PC-3 (cell line): ENCODE data around the gene TPP2. TPM values are rescaled to one million over a fixed set of nuclear protein-coding genes. Genes with fewer than 3 reads are reported as not detected.

Experiments
- ATAC-seq: fragments of 200-7000 bp; cut with Tn5 transposase; 2 replicates; pipeline ENCODE4 v1.9.1; 2020; ENCODE audit warnings: mild to moderate bottlenecking, moderate library complexity
- BruUV-seq: library from RNA; stranded (reverse); fragments of 400-500 nt; replicated peaks from 2 replicates; lab custom pipeline; 2021; lab: Mats Ljungman, UMichigan
- CTCF ChIA-PET: fragments of 300-600 bp; sonication (Branson Sonifier 250); formaldehyde crosslinking; loops from one replicate; lab custom pipeline; 2022; ENCODE audit warnings: antibody characterized with exemption; lab: Charles Lee
- POLR2A ChIA-PET: fragments of 300-600 bp; sonication (Branson Sonifier 250); formaldehyde crosslinking; loops from one replicate; lab custom pipeline; 2022; ENCODE audit warnings: antibody characterized with exemption; ENCODE audit not compliant: unreplicated experiment; lab: Charles Lee
- DNase-seq: peaks from one replicate; pipeline ENCODE4 v3.0.0-alpha.2; 2015
- H2AFZ ChIP-seq: fragments of 300-600 bp; sonication (generic); 2 replicates; pipeline ENCODE4 v1.6.0; 2016; ENCODE audit warnings: antibody characterized with exemption, low read length
- H3F3A ChIP-seq: fragments of 300-600 bp; sonication (generic); one replicate; pipeline ENCODE4 v1.6.0; 2017; ENCODE audit warnings: antibody characterized with exemption, low read length, control low read depth, mild to moderate bottlenecking; ENCODE audit not compliant: unreplicated experiment
- H3K27ac ChIP-seq: fragments of 300-600 bp; sonication (generic); 2 replicates; pipeline ENCODE4 v1.5.1; 2016; ENCODE audit warnings: mild to moderate bottlenecking, low read length
- H3K27me3 ChIP-seq: fragments of 300-600 bp; sonication (generic); 2 replicates; pipeline ENCODE4 v1.6.1; 2016; ENCODE audit warnings: low read length, mixed read lengths
- H3K36me3 ChIP-seq: fragments of 300-600 bp; sonication (generic); 2 replicates; pipeline ENCODE4 v1.6.1; 2016; ENCODE audit warnings: low read depth, mixed run types, low read length, mixed read lengths
- H3K4me1 ChIP-seq: fragments of 300-600 bp; sonication (generic); 2 replicates; pipeline ENCODE4 v1.5.1; 2016; ENCODE audit warnings: low read length; ENCODE audit not compliant: insufficient read depth
- H3K4me2 ChIP-seq: fragments of 300-600 bp; sonication (generic); 2 replicates; pipeline ENCODE4 v1.6.0; 2016; ENCODE audit warnings: low read length
- H3K4me3 ChIP-seq: fragments of 300-600 bp; sonication (generic); 2 replicates; pipeline ENCODE4 v1.5.1; 2016; ENCODE audit warnings: mild to moderate bottlenecking, low read length, mixed read lengths
- H3K79me2 ChIP-seq: fragments of 300-600 bp; sonication (generic); 2 replicates; pipeline ENCODE4 v1.6.1; 2017; ENCODE audit warnings: low read length, mixed read lengths
- H3K9ac ChIP-seq: fragments of 300-600 bp; sonication (generic); 2 replicates; pipeline ENCODE4 v1.6.0; 2016; ENCODE audit warnings: mild to moderate bottlenecking, low read length
- H3K9me2 ChIP-seq: fragments of 300-600 bp; sonication (generic); replicated peaks from 2 replicates; pipeline ENCODE4 v1.6.1; 2016; ENCODE audit warnings: mixed run types, low read length, mixed read lengths
- H3K9me3 ChIP-seq: fragments of 300-600 bp; sonication (generic); 2 replicates; pipeline ENCODE4 v1.6.1; 2016; ENCODE audit warnings: low read length, mixed read lengths
- H4K20me1 ChIP-seq: fragments of 300-600 bp; sonication (generic); 2 replicates; pipeline ENCODE4 v1.6.1; 2016; ENCODE audit warnings: low read length, mixed read lengths
- CTCF ChIP-seq: fragments of 300-600 bp; sonication (generic); conservative IDR thresholded peaks from 2 replicates; pipeline ENCODE4 v1.5.1; 2017; ENCODE audit warnings: antibody characterized with exemption, low read depth, mild to moderate bottlenecking, low read length
- EZH2 ChIP-seq: fragments of 300-600 bp; sonication (generic); IDR thresholded peaks from one replicate; pipeline ENCODE4 v1.6.1; 2017; ENCODE audit warnings: antibody characterized with exemption, mild to moderate bottlenecking, low read length; ENCODE audit not compliant: unreplicated experiment
- EZH2phosphoT487 ChIP-seq: fragments of 300-600 bp; sonication (generic); IDR thresholded peaks from 2 replicates; pipeline ENCODE4 v1.6.1; 2018; ENCODE audit warnings: mild to moderate bottlenecking, antibody characterized with exemption, low read length, borderline replicate concordance
- intact Hi-C: fragments of 100-400 bp; cut with micrococcal nuclease; formaldehyde crosslinking; loops from 2 replicates; pipeline ENCODE4 v1.9.0; 2023
- total RNA-seq: library from RNA; depleted of rRNA; stranded (reverse); fragments of >200 nt; gene quantifications from 2 replicates; pipeline ENCODE4 v1.2.3, GENCODE V29; 2014

TPP2 gene
- total RNA-seq, 1 experiment from 2014 or later, result 30.4 TPM

DNA sequence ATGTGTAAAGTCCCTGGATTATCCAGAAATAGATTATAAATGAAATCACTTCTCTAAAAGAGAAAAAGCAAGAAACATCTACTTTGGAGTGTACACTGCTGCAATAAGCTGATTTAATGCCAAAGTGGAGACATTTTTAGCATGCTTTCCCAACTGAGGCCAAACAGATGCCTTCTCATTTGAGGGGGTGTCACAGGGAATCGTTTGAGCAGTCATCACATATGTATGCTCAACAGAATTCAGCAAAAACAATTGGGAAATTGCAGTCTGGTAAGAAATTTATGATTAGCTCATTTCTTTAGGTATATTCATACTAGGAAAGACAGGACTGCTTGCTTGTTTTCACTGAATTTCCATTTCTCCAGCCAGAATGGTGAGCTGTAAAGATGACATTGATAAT is 27.3 kb upstream of the TPP2 start:
- Histone ChIP-seq H3K4me2 (no peak overlapping the region), H3K9me3 (no peaks in the 10 kb centered on the region), H3K4me1 (no peaks in the 10 kb centered on the region), H3K27ac (no peak overlapping the region), H3K9ac (no peak overlapping the region), H3K27me3 (peaks cover 61% of the 10 kb centered on the region), H3K9me2 (no peaks in the 10 kb centered on the region), H2AFZ (no peak overlapping the region), H3K4me3 (no peak overlapping the region), H3K36me3 (no peaks in the 10 kb centered on the region), H4K20me1 (no peaks in the 10 kb centered on the region), H3K79me2 (no peaks in the 10 kb centered on the region), H3F3A (no peaks in the 10 kb centered on the region)
- POLR2A ChIA-PET, result interaction anchor here (0.6 kb wide), 1 partner anchor 22 kb away, joined by 6 read pairs; no protein-coding TSS in a partner anchor
- CTCF ChIA-PET, result no interaction called here
- intact Hi-C loops, result no loop called here
- no TSS peak for BruUV-seq
- DNase-seq (no peak), ATAC-seq (no peak)
- TF ChIP-seq CTCF (no peak), EZH2phosphoT487 (no peak), EZH2 (no peak)

- Histone ChIP-seq H3F3A (no peaks in the 10 kb centered on the region), H2AFZ (no peak overlapping the region), H3K9ac (no peak overlapping the region), H3K4me2 (no peak overlapping the region), H3K9me3 (no peaks in the 10 kb centered on the region), H3K27ac (no peak overlapping the region), H3K36me3 (no peaks in the 10 kb centered on the region), H3K9me2 (no peaks in the 10 kb centered on the region), H3K79me2 (no peaks in the 10 kb centered on the region), H3K4me1 (no peaks in the 10 kb centered on the region), H3K27me3 (peaks cover 56% of the 10 kb centered on the region), H3K4me3 (no peak overlapping the region), H4K20me1 (no peaks in the 10 kb centered on the region)
- DNase-seq, result peak; percentile 18
- BruUV-seq, result no TSS peak
- ATAC-seq, result no peak
- intact Hi-C loops, result no loop called here
- no peak for TF ChIP-seq EZH2
- peak; percentile 39; the same call in 1 of the 2 replicates for TF ChIP-seq CTCF
- no peak for TF ChIP-seq EZH2phosphoT487
- ChIA-PET CTCF (interaction anchor here (1.0 kb wide), 1 partner anchor 154 kb away, joined by 4 read pairs; no protein-coding TSS in a partner anchor), POLR2A (no interaction called here)
Observed at GRCh38 chr13:102571075-102571474, 25.7 kb upstream of the TPP2 start.

GRCh38 chr13:102572323-102572722 is 24.5 kb upstream of the TPP2 start:
- Histone ChIP-seq H3K79me2 (no peaks in the 10 kb centered on the region), H3K36me3 (no peaks in the 10 kb centered on the region), H3K9me3 (no peaks in the 10 kb centered on the region), H3K27ac (no peak overlapping the region), H3K4me3 (no peak overlapping the region), H3K27me3 (peaks cover 50% of the 10 kb centered on the region), H4K20me1 (no peaks in the 10 kb centered on the region), H3F3A (no peaks in the 10 kb centered on the region), H3K4me2 (no peak overlapping the region), H3K9ac (no peak overlapping the region), H2AFZ (no peak overlapping the region), H3K4me1 (no peaks in the 10 kb centered on the region), H3K9me2 (no peaks in the 10 kb centered on the region)
- no peak for ATAC-seq
- POLR2A ChIA-PET, result no interaction called here
- intact Hi-C loops, result no loop called here
- TF ChIP-seq CTCF (no peak), EZH2 (no peak), EZH2phosphoT487 (no peak)
- BruUV-seq, result no TSS peak
- CTCF ChIA-PET, result no interaction called here
- no peak for DNase-seq
